HG03045 (cell line): ENCODE data around the gene EIF3B.
"Not testable (repeated sequence)": the region's sequence is repeated elsewhere in the genome, so short reads cannot be mapped to it uniquely, and the experiment has no call there.

Experiments
- ATAC-seq: cut with Tn5 transposase; IDR thresholded peaks from one replicate; pipeline ENCODE4 v1.9.1; 2021; ENCODE audit warnings: mild to moderate bottlenecking, moderate library complexity; ENCODE audit not compliant: unreplicated experiment

Gene EIF3B

DNA sequence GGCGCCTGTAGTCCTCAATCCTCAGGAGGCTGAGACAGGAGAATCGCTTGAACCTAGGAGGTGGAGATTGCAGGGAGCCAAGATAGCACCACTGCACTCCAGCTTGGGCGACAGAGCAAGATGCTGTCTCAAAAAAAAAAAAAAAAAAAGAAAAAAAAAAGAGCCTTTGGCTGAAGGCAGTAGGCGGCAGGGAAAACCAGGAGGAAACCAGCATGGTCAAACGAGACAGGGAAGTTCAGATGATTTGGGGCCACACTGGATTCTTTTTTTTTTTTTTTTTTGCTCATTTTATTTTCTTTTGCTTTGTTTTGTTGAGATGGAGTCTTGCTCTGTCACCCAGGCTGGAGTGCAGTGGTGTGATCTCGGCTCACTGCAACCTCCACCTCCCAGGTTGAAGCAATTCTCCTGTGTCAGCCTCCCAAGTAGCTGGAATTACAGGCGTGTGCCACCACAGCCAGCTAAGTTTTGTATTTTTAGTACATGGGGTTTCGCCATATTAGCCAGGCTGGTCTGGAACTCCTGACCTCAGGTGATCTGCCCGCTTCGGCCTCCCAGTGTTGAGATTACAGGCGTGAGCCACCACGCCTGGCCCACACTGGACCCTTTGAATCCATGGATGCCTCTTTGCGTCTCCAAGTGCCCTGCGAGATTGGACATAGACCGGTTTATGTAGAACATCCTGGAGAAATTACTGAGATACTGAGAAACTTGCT, 7.1 kb upstream of the EIF3B start:
- ATAC-seq = not testable (repeated sequence)

DNA sequence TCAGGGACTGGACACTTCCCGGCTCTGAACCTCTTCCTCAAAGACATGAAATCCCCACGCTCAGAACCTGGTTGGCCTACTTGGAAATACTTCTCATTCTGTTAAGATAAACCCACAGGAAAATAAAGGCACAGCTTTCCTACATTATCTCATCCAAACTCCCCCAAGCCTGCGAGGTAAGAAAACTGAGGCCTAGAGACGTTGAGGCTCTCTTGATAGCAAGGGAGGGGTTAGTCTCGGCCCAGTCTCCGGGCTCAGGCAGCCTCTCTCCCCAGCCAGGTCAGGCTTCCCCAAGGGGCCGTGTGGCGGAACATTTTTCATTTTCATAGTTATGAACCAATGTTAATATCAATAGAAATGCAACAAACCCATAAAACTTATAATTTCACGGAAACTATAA, 4.6 kb upstream of the EIF3B start:
- ATAC-seq = no peak

DNA sequence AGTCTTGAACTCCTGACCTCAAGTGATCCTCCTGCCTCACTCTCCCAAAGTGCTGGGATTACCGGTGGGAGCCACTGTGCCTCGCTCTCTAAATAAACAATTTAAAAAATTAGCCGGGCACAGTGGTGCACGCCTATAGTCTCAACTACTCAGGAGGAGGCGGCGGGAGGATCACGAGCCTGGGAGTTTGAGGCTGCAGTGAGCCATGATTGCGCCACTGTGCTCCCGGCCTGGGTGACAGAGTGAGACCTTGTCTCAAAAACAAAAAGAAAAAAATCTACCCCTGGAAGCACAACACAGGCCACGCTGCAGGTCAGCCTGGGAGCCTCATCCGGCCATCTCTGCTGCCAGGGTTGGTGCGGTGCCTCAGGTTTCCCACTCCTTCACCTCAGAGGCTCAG, 3.8 kb upstream of the EIF3B start:
- no peak for ATAC-seq

DNA sequence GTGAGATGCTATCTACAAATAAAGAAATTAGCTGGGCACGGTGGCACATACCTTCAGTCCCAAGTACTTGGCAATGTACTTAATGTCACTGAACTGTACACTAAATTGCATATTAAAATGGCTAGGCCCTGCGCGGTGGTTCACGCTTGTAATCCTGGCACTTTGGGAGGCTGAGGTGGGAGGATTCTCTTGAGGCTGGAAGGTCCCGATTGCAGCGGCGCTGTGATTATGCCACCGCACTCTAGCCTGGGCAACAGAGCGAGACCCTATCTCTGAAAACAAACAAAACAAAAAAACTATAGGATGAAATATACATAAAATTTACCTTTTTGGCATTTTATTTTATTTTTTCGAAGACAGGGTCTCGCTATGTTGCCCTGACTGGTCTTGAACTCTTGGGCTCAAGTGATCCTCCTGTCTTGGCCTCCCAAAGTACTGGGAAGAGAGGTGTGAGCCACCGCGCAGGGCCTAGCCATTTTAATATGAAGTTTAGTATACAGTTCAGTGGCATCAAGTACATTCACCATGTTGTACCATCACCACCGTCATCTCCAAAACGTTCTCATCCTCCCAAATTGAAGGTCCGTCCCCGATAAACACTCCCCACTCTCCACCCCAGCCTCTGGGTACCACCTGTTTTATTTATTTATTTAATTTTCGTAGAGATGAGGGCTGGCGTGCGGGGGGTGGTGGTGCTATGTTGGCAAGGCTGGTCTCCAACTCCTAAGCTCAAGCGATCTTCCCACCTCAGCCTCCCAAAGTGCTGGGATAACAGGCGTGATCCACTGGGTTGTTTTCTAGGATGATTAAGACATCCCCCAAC, 1.3 kb upstream of the EIF3B start:
- no peak for ATAC-seq

DNA sequence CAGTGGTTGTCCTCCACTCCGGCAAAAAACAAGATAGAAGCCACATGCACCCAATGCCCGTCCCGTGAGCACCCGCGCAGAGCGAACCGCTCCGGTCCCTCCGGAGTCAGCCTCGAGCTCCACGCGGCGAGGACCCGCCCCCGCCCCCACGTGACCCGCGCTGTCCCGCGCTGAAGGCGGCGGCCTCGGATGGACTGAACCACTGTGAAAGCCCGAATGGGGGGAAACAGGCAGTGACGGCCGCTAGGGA, 766 bp upstream of the EIF3B start:
- peak; percentile 51 for ATAC-seq

DNA sequence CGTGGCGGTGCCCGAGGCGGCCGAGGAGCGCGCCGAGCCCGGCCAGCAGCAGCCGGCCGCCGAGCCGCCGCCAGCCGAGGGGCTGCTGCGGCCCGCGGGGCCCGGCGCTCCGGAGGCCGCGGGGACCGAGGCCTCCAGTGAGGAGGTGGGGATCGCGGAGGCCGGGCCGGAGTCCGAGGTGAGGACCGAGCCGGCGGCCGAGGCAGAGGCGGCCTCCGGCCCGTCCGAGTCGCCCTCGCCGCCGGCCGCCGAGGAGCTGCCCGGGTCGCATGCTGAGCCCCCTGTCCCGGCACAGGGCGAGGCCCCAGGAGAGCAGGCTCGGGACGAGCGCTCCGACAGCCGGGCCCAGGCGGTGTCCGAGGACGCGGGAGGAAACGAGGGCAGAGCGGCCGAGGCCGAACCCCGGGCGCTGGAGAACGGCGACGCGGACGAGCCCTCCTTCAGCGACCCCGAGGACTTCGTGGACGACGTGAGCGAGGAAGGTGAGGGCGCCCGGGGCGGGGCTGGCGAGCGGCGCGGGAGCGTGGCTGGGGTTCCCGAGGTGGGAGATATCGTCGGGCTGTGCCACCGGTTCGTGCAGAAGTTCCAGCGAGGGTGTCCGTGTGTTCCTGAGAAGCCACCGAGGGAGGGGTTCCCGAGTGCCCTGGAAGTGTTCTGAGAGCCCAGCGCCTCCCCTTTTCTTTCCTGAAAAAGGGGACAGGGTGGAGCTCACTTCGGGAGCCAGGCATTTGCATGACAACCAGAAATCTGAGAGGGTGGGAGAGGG, 495 bp downstream of the EIF3B start:
- ATAC-seq = peak; percentile 17

DNA sequence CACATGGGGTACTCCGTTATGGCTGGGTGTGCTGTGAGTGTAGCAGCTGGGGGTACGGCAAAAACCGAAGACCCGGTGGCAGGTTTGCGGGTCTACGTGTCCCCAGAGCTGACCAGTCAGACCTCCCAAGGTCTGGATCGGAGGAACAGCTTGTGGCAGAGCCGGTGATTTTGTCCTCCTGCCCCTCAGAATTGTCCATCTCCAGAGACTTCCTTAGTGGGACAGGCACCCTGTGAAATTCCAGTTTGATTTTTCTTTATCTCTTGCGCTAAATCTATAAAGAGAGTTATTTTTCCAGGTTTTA, 1.0 kb downstream of the EIF3B start:
- ATAC-seq = no peak

DNA sequence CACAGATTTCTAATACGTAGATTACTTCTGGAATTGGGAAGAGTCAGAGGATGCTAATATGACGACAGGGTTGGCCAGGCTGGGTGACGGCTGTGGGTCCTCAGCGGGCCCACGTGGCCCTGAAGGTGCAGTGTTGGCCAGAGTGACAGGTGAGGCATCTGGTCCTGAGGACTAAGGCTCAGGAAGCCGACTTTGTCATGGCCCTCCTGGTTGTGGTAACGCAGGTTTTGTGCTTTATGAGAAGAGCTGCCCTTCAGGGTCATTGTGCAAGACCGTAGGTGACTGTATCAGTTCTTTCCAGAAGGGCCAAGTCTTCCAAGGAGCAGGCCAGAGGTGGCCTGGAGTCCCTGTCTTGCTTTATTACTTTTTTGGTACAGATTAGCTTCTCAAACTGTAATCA, 2.5 kb downstream of the EIF3B start:
- no peak for ATAC-seq

DNA sequence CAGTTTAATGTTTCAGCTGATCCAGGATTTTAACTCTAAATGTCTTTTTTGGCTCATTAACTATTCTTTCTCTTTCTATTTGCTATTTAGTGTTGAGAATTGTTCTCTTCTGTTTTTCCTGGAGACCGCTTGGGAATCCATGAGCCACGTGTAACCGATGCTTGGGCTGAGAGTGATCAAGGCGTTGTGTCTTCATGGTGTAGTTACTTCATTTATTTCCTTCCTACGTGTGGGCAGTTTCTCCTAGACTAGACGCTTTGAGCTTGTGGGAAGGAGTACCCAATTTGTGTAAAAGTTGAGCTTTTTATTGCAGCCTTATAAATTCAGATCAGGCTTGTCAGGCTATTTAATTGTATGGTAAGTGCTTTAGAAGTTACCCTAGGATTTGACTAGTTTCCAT, 2.9 kb downstream of the EIF3B start:
- ATAC-seq = no peak

DNA sequence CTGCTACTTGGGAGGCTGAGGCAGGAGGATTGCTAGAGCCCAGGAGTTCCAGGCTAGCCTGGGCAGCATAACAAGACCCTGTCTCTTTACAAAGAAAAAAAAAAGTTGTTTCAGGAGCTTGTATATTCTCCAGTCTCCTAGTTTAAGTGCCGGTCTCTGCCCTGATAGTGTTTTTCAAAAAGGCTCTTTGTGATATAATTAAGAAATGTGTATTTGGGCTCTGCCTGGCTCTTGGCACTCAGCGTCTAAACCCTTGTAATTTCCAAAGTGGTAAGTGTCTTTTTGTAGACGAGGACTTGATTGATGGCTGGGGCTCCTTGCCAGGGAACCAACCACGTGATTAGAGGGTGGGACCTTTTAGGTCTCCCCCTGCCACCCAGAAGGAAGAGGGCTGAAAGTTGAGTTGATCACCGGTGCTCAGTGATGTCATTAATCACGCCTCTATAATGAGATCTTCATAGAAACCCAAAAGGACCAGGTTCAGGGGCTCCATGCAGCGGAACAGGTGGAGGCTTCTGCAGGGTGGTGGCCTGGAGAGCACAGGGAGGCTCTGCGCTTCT, 4.4 kb downstream of the EIF3B start:
- no peak for ATAC-seq

DNA sequence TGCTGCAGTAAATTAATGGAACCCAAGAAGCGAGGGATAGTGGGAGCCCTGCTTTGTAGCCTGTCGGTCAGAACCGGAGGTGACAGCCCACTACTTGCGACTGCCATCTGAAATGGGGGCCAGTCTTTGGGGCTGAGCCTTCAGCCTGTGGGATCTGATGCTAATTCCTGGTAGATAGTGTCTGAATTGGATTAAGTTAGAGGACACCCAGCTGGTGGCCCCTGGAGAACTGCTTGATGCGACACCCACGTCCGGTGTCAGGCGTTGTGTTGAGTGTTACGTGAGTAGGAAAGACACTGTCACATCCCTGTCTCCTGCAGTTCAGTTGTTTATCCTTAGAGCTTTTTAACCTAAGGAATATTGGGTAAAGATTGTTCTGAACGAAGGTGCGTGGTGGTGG, 5.0 kb downstream of the EIF3B start:
- no peak for ATAC-seq

DNA sequence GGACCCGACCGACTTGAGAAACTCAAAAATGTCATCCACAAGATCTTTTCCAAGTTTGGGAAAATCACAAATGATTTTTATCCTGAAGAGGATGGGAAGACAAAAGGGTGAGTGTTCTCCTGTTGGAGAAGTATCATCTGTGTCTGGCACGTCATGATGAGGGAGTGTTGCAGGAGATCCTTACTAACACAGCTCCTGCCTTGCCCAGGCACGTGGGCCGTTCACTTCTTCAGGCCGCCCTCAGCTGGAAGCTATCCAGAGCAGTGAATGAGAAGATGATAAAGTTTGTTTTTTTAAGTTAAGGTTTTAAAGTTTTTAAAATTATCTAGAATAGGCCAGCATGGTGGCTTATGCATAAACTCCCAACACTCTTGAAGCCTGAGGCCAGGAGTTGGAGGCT, 6.2 kb downstream of the EIF3B start:
- no peak for ATAC-seq

DNA sequence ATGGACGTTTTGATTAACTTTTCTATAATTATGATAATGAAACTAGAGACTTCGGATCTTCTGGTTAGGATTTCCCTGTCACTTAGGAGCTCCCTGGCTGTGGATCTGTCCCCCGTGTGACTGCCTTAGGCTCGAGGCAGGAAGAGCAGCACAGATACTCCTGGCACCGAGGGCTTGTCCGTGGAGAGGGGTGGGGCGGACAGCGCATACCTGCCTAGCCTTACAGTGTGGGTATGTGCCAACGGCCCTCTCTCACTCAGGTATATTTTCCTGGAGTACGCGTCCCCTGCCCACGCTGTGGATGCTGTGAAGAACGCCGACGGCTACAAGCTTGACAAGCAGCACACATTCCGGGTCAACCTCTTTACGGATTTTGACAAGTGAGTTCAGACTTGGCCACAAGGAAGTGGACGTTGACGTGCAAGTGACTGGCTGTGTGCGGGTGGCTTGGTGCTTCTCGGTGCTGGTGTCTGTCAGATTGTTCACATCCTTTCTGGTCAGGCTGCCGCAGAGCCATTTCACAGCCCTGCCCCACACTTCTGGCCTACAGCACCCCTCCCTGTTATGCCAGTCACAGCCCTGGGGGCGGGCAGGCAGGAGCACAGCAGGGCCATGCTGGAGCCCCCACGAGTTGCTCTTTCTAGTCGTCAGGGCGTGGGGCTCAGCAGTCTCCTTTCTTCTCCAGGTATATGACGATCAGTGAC, 7.9 kb downstream of the EIF3B start:
- ATAC-seq = no peak

DNA sequence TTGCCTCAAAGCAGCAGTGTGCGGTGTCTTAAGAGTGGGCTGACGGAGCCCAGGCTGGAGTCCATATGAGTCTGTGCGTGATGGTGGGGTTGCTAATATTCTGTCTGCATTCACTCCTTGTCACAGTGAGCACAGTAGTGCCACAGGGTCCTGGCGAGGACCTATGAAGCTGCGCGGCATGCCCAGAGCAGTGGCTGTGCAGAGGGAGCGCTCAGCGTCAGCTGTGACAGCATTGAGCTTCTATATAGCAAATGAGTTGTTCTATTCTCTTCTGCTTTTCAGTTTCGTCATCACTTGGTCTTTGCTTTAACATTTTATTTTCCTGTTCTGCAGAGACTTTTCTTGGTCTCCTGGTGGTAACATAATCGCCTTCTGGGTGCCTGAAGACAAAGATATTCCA, 14.5 kb downstream of the EIF3B start:
- ATAC-seq = no peak

DNA sequence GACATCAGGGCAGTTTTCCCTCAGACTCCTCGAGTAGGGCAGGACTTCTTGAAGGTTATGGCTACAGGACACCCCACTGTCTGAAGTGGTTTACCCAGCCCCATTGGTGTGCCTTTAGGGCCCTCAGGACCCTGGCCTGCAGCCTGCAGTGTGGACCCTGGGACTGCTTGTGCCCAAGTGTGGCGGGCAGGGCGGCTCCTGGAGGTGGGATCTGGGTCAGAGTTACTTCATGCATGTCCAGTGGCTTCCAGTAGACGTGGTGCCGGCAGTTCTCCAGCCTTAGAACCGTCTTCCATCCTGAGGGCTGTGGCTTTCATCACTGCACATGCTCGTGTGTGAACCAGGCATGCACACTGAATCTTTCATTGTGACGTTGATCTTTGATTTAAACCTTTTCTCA, 16.7 kb downstream of the EIF3B start:
- ATAC-seq = no peak

DNA sequence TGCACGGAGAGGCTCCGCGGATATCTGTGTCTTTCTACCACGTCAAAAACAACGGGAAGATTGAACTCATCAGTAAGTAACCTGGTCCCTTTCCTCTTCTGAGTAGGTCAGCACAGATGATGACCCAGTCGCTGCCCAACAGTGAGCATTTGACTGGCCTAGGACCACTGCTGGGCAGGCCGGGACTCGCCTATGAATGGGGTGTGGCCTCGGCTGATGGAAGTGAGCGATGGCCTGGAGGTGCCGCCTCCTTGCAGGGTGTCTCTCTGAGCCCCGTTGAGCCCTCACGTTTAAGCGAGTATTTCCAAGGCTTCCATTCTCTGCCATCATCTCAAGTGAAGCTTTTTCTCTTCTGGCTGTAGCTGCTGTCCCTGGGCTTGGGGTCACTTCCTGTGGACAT, 18.1 kb downstream of the EIF3B start:
- no peak for ATAC-seq

DNA sequence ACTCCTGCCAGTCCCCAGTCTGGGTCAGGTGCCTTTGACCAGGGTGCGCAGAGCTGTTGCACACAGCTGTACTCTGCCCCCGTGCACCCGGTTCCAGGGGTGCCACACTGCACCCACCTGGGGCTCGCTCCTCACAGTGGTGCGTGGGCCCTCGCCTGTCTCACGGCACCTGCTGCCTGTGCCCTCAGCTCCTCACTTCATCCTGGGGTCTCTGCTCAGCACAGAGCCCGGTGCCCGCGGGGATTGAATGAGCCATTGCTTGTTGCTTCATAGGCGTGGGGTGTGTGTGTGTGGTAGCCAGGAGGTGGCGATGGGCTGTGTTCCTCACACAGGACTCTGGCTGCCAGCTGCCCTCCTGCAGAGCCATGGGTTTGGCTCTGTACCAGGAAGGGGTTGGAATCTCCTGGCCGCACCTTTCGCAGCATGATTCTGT, 18.5 kb downstream of the EIF3B start:
- no peak for ATAC-seq

DNA sequence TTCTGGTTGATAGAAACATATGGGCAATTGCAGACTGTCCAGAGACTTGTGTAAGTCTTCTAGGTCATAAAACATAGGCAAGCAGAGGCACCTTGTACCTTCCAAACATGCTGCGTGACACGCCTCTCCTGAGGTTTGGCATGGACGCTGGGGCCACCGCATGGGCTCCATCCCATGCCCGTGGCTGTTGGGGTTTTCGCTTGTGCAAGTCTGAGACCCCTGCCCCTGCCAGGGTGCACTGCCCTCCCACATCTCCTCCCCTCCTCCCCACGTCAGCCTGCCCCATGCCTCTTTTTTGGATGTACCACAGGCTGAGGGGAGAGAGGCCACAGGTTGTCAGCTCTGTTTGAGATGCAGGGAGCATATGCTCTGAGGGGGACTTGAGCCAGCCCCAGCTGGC, 19.0 kb downstream of the EIF3B start:
- no peak for ATAC-seq

DNA sequence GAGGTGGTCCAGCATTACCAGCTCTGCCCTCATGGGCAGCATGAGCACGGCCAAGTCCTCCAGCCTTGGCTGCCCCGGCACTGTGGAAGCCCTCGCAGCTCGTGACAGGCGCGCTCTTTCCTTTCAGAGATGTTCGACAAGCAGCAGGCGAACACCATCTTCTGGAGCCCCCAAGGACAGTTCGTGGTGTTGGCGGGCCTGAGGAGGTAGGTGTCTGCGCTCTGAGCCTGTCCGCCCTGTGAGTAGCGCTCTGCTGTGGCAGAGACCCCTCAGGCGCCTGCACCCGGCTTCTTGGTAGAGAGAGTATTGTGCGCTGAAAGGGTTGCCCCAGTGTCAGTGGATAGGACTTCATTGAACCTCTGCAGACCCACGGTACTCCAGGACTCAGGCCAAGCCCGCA, 19.8 kb downstream of the EIF3B start:
- no peak for ATAC-seq

DNA sequence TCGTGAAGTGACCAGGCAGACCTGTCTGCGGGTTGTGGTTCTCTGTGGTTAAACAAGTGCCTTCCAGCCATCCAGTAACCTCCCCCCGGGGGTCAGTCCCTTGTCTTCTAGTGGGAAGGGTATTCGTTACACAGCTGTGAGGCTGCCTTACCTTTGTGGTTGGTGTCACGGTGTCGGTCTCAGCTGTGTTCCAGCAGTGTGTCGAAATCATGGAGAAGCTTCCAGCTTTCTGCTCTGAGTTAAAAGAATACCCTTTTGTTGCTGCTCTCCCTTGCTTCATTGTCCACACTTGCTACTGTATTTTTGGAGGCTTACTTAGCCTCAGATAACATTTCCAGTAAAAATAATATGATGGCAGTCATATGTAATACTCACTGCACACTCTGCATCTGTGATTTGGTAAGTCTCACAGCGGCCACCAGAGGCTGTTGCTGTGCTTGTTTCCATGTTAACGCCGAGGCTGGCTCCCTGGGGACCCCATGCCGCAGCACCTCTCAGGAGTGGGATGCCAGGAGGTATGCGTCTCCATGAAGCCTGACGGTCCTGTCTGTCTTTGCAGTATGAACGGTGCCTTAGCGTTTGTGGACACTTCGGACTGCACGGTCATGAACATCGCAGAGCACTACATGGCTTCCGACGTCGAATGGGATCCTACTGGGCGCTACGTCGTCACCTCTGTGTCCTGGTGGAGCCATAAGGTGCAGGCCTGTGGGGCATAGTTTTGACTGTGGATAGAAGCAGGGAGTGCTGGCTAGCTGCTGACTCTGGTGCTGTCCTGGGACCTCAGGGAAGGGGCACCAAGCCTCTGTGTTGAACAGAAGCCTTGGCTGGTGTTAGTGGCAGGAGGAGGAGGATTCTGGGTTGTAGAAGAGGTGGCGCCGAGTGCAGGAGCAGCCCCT, 20.5 kb downstream of the EIF3B start:
- ATAC-seq = no peak
